Bronchial epithelial cell (primary cell): ENCODE data around the gene FOXO4. TPM values are rescaled to one million over a fixed set of nuclear protein-coding genes. Genes with fewer than 3 reads are reported as not detected.

Source experiments
- DNase-seq: peaks from one replicate; pipeline ENCODE4 v3.0.0-alpha.2; 2010; ENCODE audit warnings: low read depth
- FAIRE-seq: peaks from 2 replicates; lab custom pipeline; 2011; peaks lifted over from hg19 to GRCh38; lab: Jason Lieb, UNC
- H3K27me3 ChIP-seq: 2 replicates; pipeline ENCODE4 v1.5.1; 2011; ENCODE audit warnings: low read length; ENCODE audit not compliant: control insufficient read depth, insufficient read depth
- H3K36me3 ChIP-seq: 2 replicates; pipeline ENCODE4 v1.5.1; 2011; ENCODE audit warnings: low read length; ENCODE audit not compliant: control insufficient read depth, insufficient read depth
- H3K4me3 ChIP-seq: 2 replicates; pipeline ENCODE4 v1.5.1; 2011; ENCODE audit warnings: mild to moderate bottlenecking, low read depth, low read length, control low read depth
- CTCF ChIP-seq: IDR thresholded peaks from 2 replicates; pipeline ENCODE4 v1.5.1; 2011; ENCODE audit warnings: mild to moderate bottlenecking, moderate library complexity, low read length, control low read depth, inconsistent platforms; ENCODE audit not compliant: insufficient read depth, severe bottlenecking
- total RNA-seq: library from RNA; depleted of rRNA; stranded (reverse); fragments of >200 nt; gene quantifications from 2 replicates; pipeline ENCODE4 v1.2.1, GENCODE V29; 2014

Gene FOXO4
- total RNA-seq, 1 donor from 2014 or later = 3.2 TPM

GRCh38 chrX:71106427-71106826, 10.8 kb downstream of the FOXO4 start, which contains the start of gene CXorf65:
CXorf65 (minus strand) TSS chrX:71106740; CDS start chrX:71106556, 184 bp downstream.
- TF ChIP-seq CTCF = no peak
- no peak for FAIRE-seq
- Histone ChIP-seq H3K36me3 (no peaks in the 10 kb centered on the region), H3K27me3 (no peaks in the 10 kb centered on the region), H3K4me3 (no peak within 1 kb of the TSS)
- no peak for DNase-seq

- DNase-seq (no peak), FAIRE-seq (no peak)
- H3K36me3 ChIP-seq = no peaks in the 10 kb centered on the region
- no peaks in the 10 kb centered on the region for H3K27me3 ChIP-seq
- no peak for TF ChIP-seq CTCF
- H3K4me3 ChIP-seq = no peak overlapping the region
Observed at GRCh38 chrX:71107245-71107644, 11.6 kb downstream of the FOXO4 start.

- no peaks in the 10 kb centered on the region for H3K27me3 ChIP-seq
- H3K36me3 ChIP-seq = no peaks in the 10 kb centered on the region
- no peak for FAIRE-seq
- DNase-seq = no peak
- no peak for TF ChIP-seq CTCF
- no peak overlapping the region for H3K4me3 ChIP-seq
Observed at GRCh38 chrX:71107762-71108360, 12.2 kb downstream of the FOXO4 start.

GRCh38 chrX:71109051-71109450, 13.4 kb downstream of the FOXO4 start:
- DNase-seq (no peak), FAIRE-seq (no peak)
- Histone ChIP-seq H3K36me3 (no peaks in the 10 kb centered on the region), H3K4me3 (no peak overlapping the region), H3K27me3 (no peaks in the 10 kb centered on the region)
- no peak for TF ChIP-seq CTCF

- Histone ChIP-seq H3K4me3 (no peak within 1 kb of the TSS), H3K36me3 (no peaks in the 10 kb centered on the region), H3K27me3 (no peaks in the 10 kb centered on the region)
- no peak for TF ChIP-seq CTCF
- FAIRE-seq = no peak
- peak; percentile 18 for DNase-seq
Observed at GRCh38 chrX:71111141-71111843, 15.6 kb downstream of the FOXO4 start, which contains the start of gene IL2RG. IL2RG (minus strand) TSS chrX:71111577; CDS start chrX:71111539, 38 bp downstream.
